Effector memory CD8-positive, alpha-beta T cell (primary cell): Measurements from ENCODE around the gene CYCS.
A peak's percentile ranks its signal among the peaks of the same experiment; 100 is the strongest.
"Not testable (repeated sequence)": the region's sequence is repeated elsewhere in the genome, so short reads cannot be mapped to it uniquely, and the experiment has no call there.

Source experiments
- ATAC-seq: fragments of 150-1000 bp; cut with Tn5 transposase; replicated peaks from 2 replicates; pipeline ENCODE4 v1.10.0; 2021; ENCODE audit warnings: mild to moderate bottlenecking, moderate library complexity
- DNase-seq, 3 experiments: peaks; one replicate each; pipeline ENCODE4 v3.0.0; 2021
- H3K27ac Mint-ChIP-seq, 2 donors: one replicate each; pipeline ENCODE4 v1.8.0; 2022; ENCODE audit warnings: mild to moderate bottlenecking in 2 of 2, mixed read lengths in 2 of 2, moderate library complexity in 2 of 2
- H3K27me3 Mint-ChIP-seq, 2 donors: one replicate each; pipeline ENCODE4 v1.8.0; 2022; ENCODE audit warnings: mixed read lengths in 2 of 2
- H3K36me3 Mint-ChIP-seq: one replicate; pipeline ENCODE4 v1.8.0; 2022; ENCODE audit warnings: mild to moderate bottlenecking, moderate library complexity, mixed read lengths; ENCODE audit not compliant: insufficient read depth
- H3K4me1 Mint-ChIP-seq, 2 donors: one replicate each; pipeline ENCODE4 v1.8.0; 2022; ENCODE audit warnings: low read depth in 2 of 2, mixed read lengths in 2 of 2
- H3K4me3 Mint-ChIP-seq, 2 donors: one replicate each; pipeline ENCODE4 v1.8.0; 2022; ENCODE audit warnings: mild to moderate bottlenecking in 2 of 2, mixed read lengths in 2 of 2, moderate library complexity in 2 of 2
- H3K9me3 Mint-ChIP-seq, 2 donors: one replicate each; pipeline ENCODE4 v1.8.0; 2022; ENCODE audit warnings: mixed read lengths in 2 of 2

CYCS gene

GRCh38 chr7:25139536-25139935, 14.5 kb upstream of the CYCS start:
- Mint-ChIP-seq H3K27me3 (no peaks in the 10 kb centered on the region), H3K4me3 (no peak overlapping the region), H3K4me1 (no peaks in the 10 kb centered on the region), H3K9me3 (no peaks in the 10 kb centered on the region), H3K36me3 (peaks cover 4% of the 10 kb centered on the region), H3K27ac (no peak overlapping the region)
- ATAC-seq = no peak
- DNase-seq = no peak

- Mint-ChIP-seq H3K4me1 (peaks cover 5 to 10% of the 10 kb centered on the region in 2 donors), H3K9me3 (no peaks in the 10 kb centered on the region), H3K4me3 (no peak overlapping the region), H3K27ac (no peak overlapping the region), H3K27me3 (no peaks in the 10 kb centered on the region), H3K36me3 (no peaks in the 10 kb centered on the region)
- DNase-seq = no peak
- no peak for ATAC-seq
These were observed 9.4 kb upstream of the CYCS start for GRCh38 chr7:25134358-25135010.

- ATAC-seq = no peak
- no peak overlapping the region for H3K4me3 Mint-ChIP-seq
These were observed 7.4 kb upstream of the CYCS start for GRCh38 chr7:25132430-25132829.

GRCh38 chr7:25126751-25127150, 1.7 kb upstream of the CYCS start:
- Mint-ChIP-seq H3K27me3 (no peaks in the 10 kb centered on the region), H3K4me3 (peak overlapping the region in 1 of 2 donors; percentile 30), H3K27ac (peak overlapping the region in 1 of 2 donors; percentile 99), H3K9me3 (no peaks in the 10 kb centered on the region), H3K4me1 (peaks cover 17 to 24% of the 10 kb centered on the region in 2 donors), H3K36me3 (peaks cover 32% of the 10 kb centered on the region)
- ATAC-seq (no peak), DNase-seq (no peak)

More at GRCh38 chr7:25132430-25132829, 7.4 kb upstream of the CYCS start:
- Mint-ChIP-seq H3K36me3 (no peaks in the 10 kb centered on the region), H3K27me3 (no peaks in the 10 kb centered on the region), H3K9me3 (no peaks in the 10 kb centered on the region), H3K27ac (no peak overlapping the region), H3K4me1 (peaks cover 5 to 10% of the 10 kb centered on the region in 2 donors)
- DNase-seq = no peak

GRCh38 chr7:25124465-25125136, 459 bp downstream of the CYCS start:
- no peaks in the 10 kb centered on the region for H3K27me3 Mint-ChIP-seq
- peak overlapping the region; percentile 94 to 98 for H3K4me3 Mint-ChIP-seq
- H3K36me3 Mint-ChIP-seq = peaks cover 54% of the 10 kb centered on the region
- ATAC-seq (no peak), DNase-seq (peak; percentile 4 to 16 (median 8))
- no peaks in the 10 kb centered on the region for H3K9me3 Mint-ChIP-seq
- H3K27ac Mint-ChIP-seq = peak overlapping the region; percentile 95 to 99
- peaks cover 17 to 22% of the 10 kb centered on the region in 2 donors for H3K4me1 Mint-ChIP-seq

GRCh38 chr7:25122373-25122772, 2.7 kb downstream of the CYCS start:
- DNase-seq (no peak), ATAC-seq (no peak)
- Mint-ChIP-seq H3K27ac (peak overlapping the region in 1 of 2 donors; percentile 69), H3K36me3 (peaks cover 61% of the 10 kb centered on the region), H3K4me3 (no peak overlapping the region), H3K4me1 (peaks cover 21 to 28% of the 10 kb centered on the region in 2 donors), H3K9me3 (no peaks in the 10 kb centered on the region), H3K27me3 (no peaks in the 10 kb centered on the region)

- H3K4me3 Mint-ChIP-seq = no peak overlapping the region
- no peak for ATAC-seq
- peak overlapping the region in 1 of 2 donors; percentile 69 for H3K27ac Mint-ChIP-seq
- no peak for DNase-seq
- H3K9me3 Mint-ChIP-seq = no peaks in the 10 kb centered on the region
- H3K36me3 Mint-ChIP-seq = peaks cover 66% of the 10 kb centered on the region
- no peaks in the 10 kb centered on the region for H3K27me3 Mint-ChIP-seq
- H3K4me1 Mint-ChIP-seq = peaks cover 29 to 36% of the 10 kb centered on the region in 2 donors
These were observed 3.5 kb downstream of the CYCS start for GRCh38 chr7:25121599-25121998.

GRCh38 chr7:25119102-25119501, 6.0 kb downstream of the CYCS start:
- Mint-ChIP-seq H3K4me3 (no peak overlapping the region), H3K4me1 (peaks cover 23 to 29% of the 10 kb centered on the region in 2 donors), H3K36me3 (peaks cover 58% of the 10 kb centered on the region), H3K27ac (peak overlapping the region in 1 of 2 donors; percentile 26), H3K9me3 (no peaks in the 10 kb centered on the region), H3K27me3 (no peaks in the 10 kb centered on the region)
- DNase-seq (no peak), ATAC-seq (no peak)

- Mint-ChIP-seq H3K27ac (peak overlapping the region; percentile 9 to 91), H3K27me3 (no peaks in the 10 kb centered on the region), H3K4me3 (peak overlapping the region in 1 of 2 donors; percentile 36), H3K36me3 (peaks cover 53% of the 10 kb centered on the region), H3K9me3 (no peaks in the 10 kb centered on the region), H3K4me1 (peaks cover 18 to 21% of the 10 kb centered on the region in 2 donors)
- DNase-seq (no peak), ATAC-seq (peak; percentile 8)
These were observed 6.9 kb downstream of the CYCS start for GRCh38 chr7:25118048-25118753.

GRCh38 chr7:25117226-25118047, 7.6 kb downstream of the CYCS start:
- peak overlapping the region; percentile 9 to 91 for H3K27ac Mint-ChIP-seq
- peak; percentile 78 for ATAC-seq
- H3K9me3 Mint-ChIP-seq = no peaks in the 10 kb centered on the region
- no peaks in the 10 kb centered on the region for H3K27me3 Mint-ChIP-seq
- peaks cover 56% of the 10 kb centered on the region for H3K36me3 Mint-ChIP-seq
- peak in 2 of 3 experiments; percentile 18 for DNase-seq
- H3K4me1 Mint-ChIP-seq = peaks cover 18 to 21% of the 10 kb centered on the region in 2 donors
- peak overlapping the region; percentile 36 to 40 for H3K4me3 Mint-ChIP-seq

- ATAC-seq (no peak), DNase-seq (no peak)
- H3K27me3 Mint-ChIP-seq = no peaks in the 10 kb centered on the region
- H3K36me3 Mint-ChIP-seq = peaks cover 48% of the 10 kb centered on the region
- H3K27ac Mint-ChIP-seq = peak overlapping the region; percentile 9 to 91
- no peaks in the 10 kb centered on the region for H3K9me3 Mint-ChIP-seq
- peak overlapping the region; percentile 36 to 40 for H3K4me3 Mint-ChIP-seq
- H3K4me1 Mint-ChIP-seq = peaks cover 16 to 17% of the 10 kb centered on the region in 2 donors
These were observed 8.4 kb downstream of the CYCS start for GRCh38 chr7:25116621-25117020.

GRCh38 chr7:25110514-25110913, 14.5 kb downstream of the CYCS start:
- Mint-ChIP-seq H3K27me3 (peaks cover 6 to 14% of the 10 kb centered on the region in 2 donors), H3K36me3 (peaks cover 17% of the 10 kb centered on the region), H3K27ac (peak overlapping the region in 1 of 2 donors; percentile 46)
- not testable (repeated sequence) for H3K9me3 Mint-ChIP-seq, H3K4me3 Mint-ChIP-seq, DNase-seq, ATAC-seq, H3K4me1 Mint-ChIP-seq

GRCh38 chr7:25109276-25109675, 15.8 kb downstream of the CYCS start:
- H3K27me3 Mint-ChIP-seq = peaks cover 7 to 18% of the 10 kb centered on the region in 2 donors
- no peak overlapping the region for H3K27ac Mint-ChIP-seq
- DNase-seq = no peak
- ATAC-seq = no peak
- no peak overlapping the region for H3K4me3 Mint-ChIP-seq
- peaks cover 7% of the 10 kb centered on the region for H3K36me3 Mint-ChIP-seq
- no peaks in the 10 kb centered on the region for H3K4me1 Mint-ChIP-seq
- no peaks in the 10 kb centered on the region for H3K9me3 Mint-ChIP-seq
